ENCODE measurements around the gene NLGN4Y.

NLGN4Y gene

DNA sequence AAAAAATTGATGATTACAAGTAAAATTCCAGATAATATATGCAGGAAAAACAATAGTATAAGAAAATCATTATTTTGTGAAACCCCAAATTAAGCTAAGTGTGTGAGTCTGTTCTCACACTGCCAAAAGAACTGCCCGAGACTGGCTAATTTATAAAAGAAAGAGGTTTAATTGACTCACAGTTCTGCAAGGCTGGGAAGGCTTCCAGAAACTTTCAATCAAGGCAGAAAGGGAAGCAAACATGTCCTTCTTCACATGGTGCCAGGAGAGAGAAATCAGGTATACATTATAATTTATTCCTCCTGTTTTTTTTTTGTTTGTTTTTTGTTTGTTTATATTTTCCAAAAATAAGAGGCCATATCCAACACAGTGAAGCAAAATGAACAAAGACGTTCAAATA is 276.8 kb downstream of the NLGN4Y start:
- Histone ChIP-seq H4K20me1 (ENCODE audit: low read depth, low read length) (no peaks in the 10 kb centered on the region), H3K4me2 (ENCODE audit: low read depth, low read length, poor library complexity, severe bottlenecking) (no peak overlapping the region), H3K4me3 (ENCODE audit: insufficient read depth, low read length, poor library complexity, severe bottlenecking) (no peak overlapping the region), H3F3A (ENCODE audit: insufficient read depth) (no peaks in the 10 kb centered on the region), H2AFZ (ENCODE audit: low read depth, low read length, severe bottlenecking) (no peak overlapping the region), H3K27ac (ENCODE audit: low read depth, low read length) (no peak overlapping the region), H3K9ac (ENCODE audit: low read length) (no peak overlapping the region), H3K9me2 (replicated peaks; ENCODE audit: insufficient read depth, low read length) (no peaks in the 10 kb centered on the region), H3K27me3 (ENCODE audit: low read length) (no peaks in the 10 kb centered on the region), H3K9me3 (ENCODE audit: insufficient read depth, low read length) (no peaks in the 10 kb centered on the region), H3K79me2 (ENCODE audit: insufficient read depth, low read length) (no peaks in the 10 kb centered on the region), H3K36me3 (ENCODE audit: low read length) (no peaks in the 10 kb centered on the region)
- no peak for TF ChIP-seq CTCF (IDR thresholded peaks at IDR 0.05; ENCODE audit: insufficient read depth, low read length, poor library complexity, severe bottlenecking)
- no peak for TF ChIP-seq EZH2phosphoT487 (conservative IDR thresholded peaks at IDR 0.05; ENCODE audit: low read length)

DNA sequence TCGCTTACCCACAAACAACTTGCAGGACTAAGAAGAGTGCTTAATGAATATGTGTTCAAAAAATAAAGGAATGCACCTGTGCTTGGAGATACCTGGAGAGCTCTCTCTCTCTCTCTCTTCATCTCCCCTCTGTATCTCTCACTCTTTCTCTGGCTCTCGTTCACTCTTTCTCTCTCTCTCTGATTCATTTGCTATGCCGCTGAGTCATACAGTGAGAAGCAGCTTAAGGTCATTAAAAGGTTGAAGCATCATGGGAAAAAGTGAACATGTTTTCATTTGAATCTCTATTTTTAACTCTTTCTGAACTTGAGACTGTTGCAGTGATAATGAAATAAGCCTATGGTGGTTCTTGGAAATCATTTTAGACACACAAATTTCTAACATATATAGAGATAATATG is 277.8 kb downstream of the NLGN4Y start:
- H2AFZ ChIP-seq (ENCODE audit: low read depth, low read length, severe bottlenecking) = no peak overlapping the region
- H3K9ac ChIP-seq (ENCODE audit: low read length) = no peak overlapping the region
- no peaks in the 10 kb centered on the region for H4K20me1 ChIP-seq (ENCODE audit: low read depth, low read length)
- H3K9me3 ChIP-seq (ENCODE audit: insufficient read depth, low read length) = no peaks in the 10 kb centered on the region
- H3K4me2 ChIP-seq (ENCODE audit: low read depth, low read length, poor library complexity, severe bottlenecking) = no peak overlapping the region
- H3K4me3 ChIP-seq (ENCODE audit: insufficient read depth, low read length, poor library complexity, severe bottlenecking) = no peak overlapping the region
- no peaks in the 10 kb centered on the region for H3F3A ChIP-seq (ENCODE audit: insufficient read depth)
- H3K27ac ChIP-seq (ENCODE audit: low read depth, low read length) = no peak overlapping the region
- no peak for TF ChIP-seq CTCF (IDR thresholded peaks at IDR 0.05; ENCODE audit: insufficient read depth, low read length, poor library complexity, severe bottlenecking)
- TF ChIP-seq EZH2phosphoT487 (conservative IDR thresholded peaks at IDR 0.05; ENCODE audit: low read length) = no peak
- no peaks in the 10 kb centered on the region for H3K36me3 ChIP-seq (ENCODE audit: low read length)
- no peaks in the 10 kb centered on the region for H3K27me3 ChIP-seq (ENCODE audit: low read length)
- H3K9me2 ChIP-seq (replicated peaks; ENCODE audit: insufficient read depth, low read length) = no peaks in the 10 kb centered on the region
- H3K79me2 ChIP-seq (ENCODE audit: insufficient read depth, low read length) = no peaks in the 10 kb centered on the region

- Histone ChIP-seq H3K36me3 (ENCODE audit: low read length) (no peaks in the 10 kb centered on the region), H3K9me2 (replicated peaks; ENCODE audit: insufficient read depth, low read length) (no peaks in the 10 kb centered on the region), H3K4me3 (ENCODE audit: insufficient read depth, low read length, poor library complexity, severe bottlenecking) (no peak overlapping the region), H3K9ac (ENCODE audit: low read length) (no peak overlapping the region), H3K79me2 (ENCODE audit: insufficient read depth, low read length) (no peaks in the 10 kb centered on the region), H3K27ac (ENCODE audit: low read depth, low read length) (no peak overlapping the region), H3K27me3 (ENCODE audit: low read length) (no peaks in the 10 kb centered on the region), H3K9me3 (ENCODE audit: insufficient read depth, low read length) (no peaks in the 10 kb centered on the region), H3K4me2 (ENCODE audit: low read depth, low read length, poor library complexity, severe bottlenecking) (no peak overlapping the region), H2AFZ (ENCODE audit: low read depth, low read length, severe bottlenecking) (no peak overlapping the region), H3F3A (ENCODE audit: insufficient read depth) (no peaks in the 10 kb centered on the region), H4K20me1 (ENCODE audit: low read depth, low read length) (no peaks in the 10 kb centered on the region)
- no peak for TF ChIP-seq CTCF (IDR thresholded peaks at IDR 0.05; ENCODE audit: insufficient read depth, low read length, poor library complexity, severe bottlenecking)
- TF ChIP-seq EZH2phosphoT487 (conservative IDR thresholded peaks at IDR 0.05; ENCODE audit: low read length) = no peak
Measured at GRCh38 chrY:14804041-14804440, 279.7 kb downstream of the NLGN4Y start.

GRCh38 chrY:14818452-14818851 is 294.1 kb downstream of the NLGN4Y start:
- Histone ChIP-seq H3K27me3 (ENCODE audit: low read length) (no peaks in the 10 kb centered on the region), H4K20me1 (ENCODE audit: low read depth, low read length) (no peaks in the 10 kb centered on the region), H3K4me2 (ENCODE audit: low read depth, low read length, poor library complexity, severe bottlenecking) (no peak overlapping the region), H3F3A (ENCODE audit: insufficient read depth) (no peaks in the 10 kb centered on the region), H3K9me2 (replicated peaks; ENCODE audit: insufficient read depth, low read length) (no peaks in the 10 kb centered on the region), H3K27ac (ENCODE audit: low read depth, low read length) (no peak overlapping the region), H3K9me3 (ENCODE audit: insufficient read depth, low read length) (no peaks in the 10 kb centered on the region), H3K36me3 (ENCODE audit: low read length) (no peaks in the 10 kb centered on the region), H3K9ac (ENCODE audit: low read length) (no peak overlapping the region), H2AFZ (ENCODE audit: low read depth, low read length, severe bottlenecking) (no peak overlapping the region), H3K4me3 (ENCODE audit: insufficient read depth, low read length, poor library complexity, severe bottlenecking) (no peak overlapping the region), H3K79me2 (ENCODE audit: insufficient read depth, low read length) (no peaks in the 10 kb centered on the region)
- TF ChIP-seq EZH2phosphoT487 (conservative IDR thresholded peaks at IDR 0.05; ENCODE audit: low read length) = no peak
- no peak for TF ChIP-seq CTCF (IDR thresholded peaks at IDR 0.05; ENCODE audit: insufficient read depth, low read length, poor library complexity, severe bottlenecking)
